CD4-positive, alpha-beta memory T cell (primary cell): ENCODE measurements around the gene TEDC1. TPM values are rescaled to one million over a fixed set of nuclear protein-coding genes. Genes with fewer than 3 reads are reported as not detected.

Experiments
- CTCF ChIA-PET: fragments of 350-600 bp; sonication (Branson Sonifier 250); formaldehyde crosslinking; loops from one replicate; lab custom pipeline; 2021; ENCODE audit warnings: inconsistent platforms; ENCODE audit not compliant: partially characterized antibody; lab: Charles Lee
- POLR2A ChIA-PET: fragments of 350-600 bp; sonication (Branson Sonifier 250); formaldehyde crosslinking; loops from one replicate; lab custom pipeline; 2021; ENCODE audit not compliant: partially characterized antibody; lab: Charles Lee
- DNase-seq, 5 donors: peaks; one replicate each; pipeline versions ENCODE4 v3.0.0 to v3.0.0-alpha.2; 2020 to 2022; ENCODE audit warnings: mixed read lengths in 1 of 5
- H3K27ac ChIP-seq: one replicate; pipeline ENCODE4 v1.7.0; 2013; ENCODE audit warnings: low read depth, low read length
- H3K27me3 ChIP-seq: 2 replicates; pipeline ENCODE4 v1.7.0; 2013; ENCODE audit warnings: mild to moderate bottlenecking, low read length, moderate library complexity; ENCODE audit not compliant: insufficient read depth
- H3K36me3 ChIP-seq: 2 replicates; pipeline ENCODE4 v1.7.0; 2013; ENCODE audit warnings: mild to moderate bottlenecking, low read length, moderate library complexity; ENCODE audit not compliant: insufficient read depth
- H3K4me1 ChIP-seq: 2 replicates; pipeline ENCODE4 v1.7.0; 2013; ENCODE audit warnings: mild to moderate bottlenecking, low read length, moderate library complexity; ENCODE audit not compliant: insufficient read depth
- H3K4me3 ChIP-seq, 2 donors: one replicate each; pipeline ENCODE4 v1.7.0; 2013; ENCODE audit warnings: low read length in 2 of 2, mild to moderate bottlenecking in 1 of 2
- H3K9me3 ChIP-seq, 2 donors: one replicate each; pipeline ENCODE4 v1.7.0; 2013; ENCODE audit warnings: low read length in 2 of 2, control low read depth in 1 of 2; ENCODE audit not compliant: control insufficient read depth in 1 of 2
- H3K27ac Mint-ChIP-seq, 7 donors: one replicate each; pipeline ENCODE4 v1.8.0; 2020 to 2021; ENCODE audit warnings: mixed read lengths in 7 of 7, mild to moderate bottlenecking in 6 of 7, inconsistent platforms in 3 of 7, moderate library complexity in 3 of 7
- H3K27me3 Mint-ChIP-seq, 2 donors: one replicate each; pipeline ENCODE4 v1.8.0; 2020 to 2021; ENCODE audit warnings: mixed read lengths in 2 of 2
- H3K36me3 Mint-ChIP-seq, 2 donors: one replicate each; pipeline ENCODE4 v1.8.0; 2020 to 2021; ENCODE audit warnings: mixed read lengths in 2 of 2, inconsistent platforms in 1 of 2, mild to moderate bottlenecking in 1 of 2
- H3K4me1 Mint-ChIP-seq, 4 donors: one replicate each; pipeline ENCODE4 v1.8.0; 2020 to 2021; ENCODE audit warnings: mixed read lengths in 4 of 4, mild to moderate bottlenecking in 1 of 4
- H3K4me3 Mint-ChIP-seq, 8 donors: one replicate each; pipeline ENCODE4 v1.8.0; 2020 to 2021; ENCODE audit warnings: mixed read lengths in 8 of 8, mild to moderate bottlenecking in 7 of 8, moderate library complexity in 6 of 8, inconsistent platforms in 3 of 8
- H3K9me3 Mint-ChIP-seq, 8 donors: one replicate each; pipeline ENCODE4 v1.8.0; 2020 to 2021; ENCODE audit warnings: mixed read lengths in 8 of 8, mild to moderate bottlenecking in 5 of 8, inconsistent platforms in 3 of 8, moderate library complexity in 1 of 8
- intact Hi-C: fragments of 100-400 bp; cut with micrococcal nuclease; formaldehyde crosslinking; loops from one replicate; pipeline ENCODE4 v1.15.1; 2023
- polyA plus RNA-seq, 2 donors: library from polyadenylated mRNA; unstranded; fragments of 300-500 nt; fragmentation: Illumina TruSeq; gene quantifications; one replicate each; pipeline ENCODE4 v1.2.3, GENCODE V29; 2021
- total RNA-seq, 2 experiments: library from RNA; stranded (reverse); gene quantifications; one replicate each; pipeline ENCODE4 v1.2.3, GENCODE V29; 2021

Gene TEDC1
- total and polyA plus RNA-seq, 4 experiments from 2014 or later, result 10.2 to 30.2 (median 17.9) TPM

- H3K36me3 Mint-ChIP-seq, result peaks cover 0 to 4% of the 10 kb centered on the region in 2 donors
- POLR2A ChIA-PET, result interaction anchor here (0.9 to 6.3 kb wide), 4 partner anchors 10 to 376 kb away, joined by 3 to 47 read pairs (median 4); partner anchors contain the start of gene TEDC1
- intact Hi-C loops, result no loop called here
- H3K4me3 ChIP-seq, result no peak overlapping the region
- CTCF ChIA-PET, result interaction anchor here (1.0 to 1.3 kb wide), 4 partner anchors 9 to 101 kb away, joined by 3 to 4 read pairs (median 4); no protein-coding TSS in a partner anchor
- H3K4me1 ChIP-seq, result peaks cover 26% of the 10 kb centered on the region
- H3K4me3 Mint-ChIP-seq, result no peak overlapping the region
- H3K27ac Mint-ChIP-seq, result no peak overlapping the region
- H3K9me3 Mint-ChIP-seq, result peaks cover 0 to 2% (median 0%) of the 10 kb centered on the region in 8 donors
- peaks cover 0 to 10% (median 5%) of the 10 kb centered on the region in 4 donors for H3K4me1 Mint-ChIP-seq
- no peaks in the 10 kb centered on the region for H3K9me3 ChIP-seq
- no peaks in the 10 kb centered on the region for H3K27me3 ChIP-seq
- no peak overlapping the region for H3K27ac ChIP-seq
- H3K27me3 Mint-ChIP-seq, result no peaks in the 10 kb centered on the region
- no peaks in the 10 kb centered on the region for H3K36me3 ChIP-seq
- DNase-seq, result no peak
These were observed 19.7 kb upstream of the TEDC1 start for GRCh38 chr14:105471297-105471821.

DNA sequence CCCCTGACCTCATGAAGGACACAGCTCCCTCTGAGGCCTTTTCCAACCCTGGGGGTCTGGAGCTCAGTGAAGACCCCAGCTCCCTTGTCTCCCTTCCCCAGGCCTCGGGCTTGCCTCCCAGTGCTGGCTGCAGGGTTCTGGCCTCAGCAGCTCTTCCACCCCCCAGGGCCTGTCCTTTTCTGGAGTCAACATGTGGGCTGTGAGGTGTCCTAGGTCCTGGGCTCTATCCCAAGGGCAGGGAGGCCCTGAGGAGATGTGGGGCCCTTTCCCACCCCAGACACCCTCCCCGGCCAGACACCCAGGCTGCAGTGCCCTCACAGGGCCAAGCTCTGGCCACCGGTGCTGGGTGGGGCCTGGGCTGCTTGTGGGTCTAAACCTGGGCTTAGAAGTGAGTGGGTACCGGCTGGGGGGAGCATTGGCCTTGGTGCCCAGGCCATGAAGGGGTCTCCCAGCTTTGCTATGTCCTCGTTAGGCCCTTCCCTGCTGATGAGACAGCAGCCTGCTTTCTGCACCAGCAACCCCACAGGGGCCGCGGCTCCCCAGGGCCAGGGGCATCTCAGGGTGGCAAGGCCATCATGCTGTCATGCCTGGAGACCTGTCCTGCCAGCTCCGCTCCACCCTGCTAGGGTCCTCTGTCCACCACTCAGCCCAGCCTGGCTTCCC is 19.1 kb upstream of the TEDC1 start:
- no peaks in the 10 kb centered on the region for H3K9me3 ChIP-seq
- ChIA-PET POLR2A (interaction anchor here (0.9 to 6.3 kb wide), 4 partner anchors 9 to 376 kb away, joined by 3 to 47 read pairs (median 4); partner anchors contain the start of gene TEDC1), CTCF (interaction anchor here (0.5 to 1.2 kb wide), 4 partner anchors 18 to 101 kb away, joined by 3 to 4 read pairs (median 4); no protein-coding TSS in a partner anchor)

DNA sequence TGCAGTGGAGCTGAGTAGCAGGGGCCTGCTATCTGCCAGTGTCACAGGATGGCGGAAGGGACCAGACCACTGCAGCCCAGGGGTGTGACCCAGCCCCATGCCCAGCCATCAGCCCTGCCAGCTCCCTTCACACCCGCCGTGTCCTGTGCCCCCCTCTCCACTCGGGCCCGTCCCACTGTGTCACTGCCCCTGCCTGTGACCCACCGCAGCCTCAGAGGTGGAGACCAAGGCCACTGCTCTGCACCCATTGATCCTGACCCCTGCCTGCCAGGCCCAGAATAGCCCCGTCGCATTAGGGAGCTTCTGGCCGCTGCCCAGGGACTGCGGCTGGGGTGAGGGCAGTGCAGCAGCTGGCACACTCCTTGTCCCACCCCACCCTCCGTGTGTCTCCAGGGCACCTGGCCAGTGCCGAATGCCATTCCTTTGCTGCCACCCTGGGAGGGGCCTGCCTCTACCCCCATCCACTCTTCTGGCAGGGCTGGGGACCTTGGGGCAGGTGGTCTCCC is 18.5 kb upstream of the TEDC1 start:
- H3K4me3 Mint-ChIP-seq, result no peak overlapping the region
- CTCF ChIA-PET, result interaction anchor here (0.5 to 1.2 kb wide), 3 partner anchors 50 to 102 kb away, joined by 3 to 4 read pairs (median 3); no protein-coding TSS in a partner anchor

More for the DNA sequence above, 19.1 kb upstream of the TEDC1 start:
- peak overlapping the region in 2 of 7 donors; percentile 48 to 65 for H3K27ac Mint-ChIP-seq
- H3K4me1 Mint-ChIP-seq, result peaks cover 2 to 16% (median 7%) of the 10 kb centered on the region in 4 donors
- no peaks in the 10 kb centered on the region for H3K27me3 Mint-ChIP-seq
- H3K4me3 Mint-ChIP-seq, result no peak overlapping the region
- Histone ChIP-seq H3K27ac (no peak overlapping the region), H3K36me3 (no peaks in the 10 kb centered on the region), H3K4me1 (peaks cover 32% of the 10 kb centered on the region), H3K4me3 (no peak overlapping the region), H3K27me3 (no peaks in the 10 kb centered on the region)
- peaks cover 0 to 2% (median 0%) of the 10 kb centered on the region in 8 donors for H3K9me3 Mint-ChIP-seq
- intact Hi-C loops, result no loop called here
- peaks cover 0 to 3% of the 10 kb centered on the region in 2 donors for H3K36me3 Mint-ChIP-seq
- DNase-seq, result no peak

DNA sequence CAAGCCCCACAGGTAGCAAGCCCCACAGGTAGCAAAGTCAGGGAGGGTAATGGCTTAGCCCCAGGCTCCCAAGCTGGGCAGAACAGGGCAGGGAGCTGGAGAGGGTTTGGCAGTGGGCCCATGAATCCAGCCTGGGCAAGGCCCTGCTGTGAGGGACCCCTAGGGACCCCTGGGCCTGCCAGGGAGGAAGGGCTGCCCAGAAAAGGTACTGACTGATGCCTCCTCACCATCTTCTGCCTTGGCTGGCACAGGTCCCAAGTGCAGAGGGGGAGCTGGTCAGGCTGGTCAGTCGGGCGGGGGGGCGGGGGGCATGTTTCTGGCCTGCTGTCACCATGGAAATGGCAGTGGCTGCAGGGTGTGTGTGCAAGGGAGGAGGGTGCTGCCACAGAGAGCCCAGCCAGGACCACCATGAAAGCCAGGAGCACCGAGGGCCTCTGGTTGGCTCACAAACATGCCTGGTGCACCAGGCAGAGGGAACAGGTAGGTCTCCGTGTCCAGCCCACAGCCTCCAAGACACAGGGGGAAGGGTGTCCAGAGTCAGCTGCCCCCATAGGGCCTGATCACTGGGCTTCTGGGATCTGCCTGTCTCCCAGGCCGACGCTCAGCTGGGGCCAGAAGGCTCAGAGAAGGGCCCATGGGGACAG is 17.9 kb upstream of the TEDC1 start:
- Mint-ChIP-seq H3K4me3 (peak overlapping the region in 7 of 8 donors; percentile 54 to 86 (median 76)), H3K4me1 (peaks cover 7 to 24% (median 12%) of the 10 kb centered on the region in 4 donors), H3K27me3 (no peaks in the 10 kb centered on the region), H3K9me3 (peaks cover 0 to 2% (median 0%) of the 10 kb centered on the region in 8 donors), H3K36me3 (peaks cover 0 to 2% of the 10 kb centered on the region in 2 donors), H3K27ac (peak overlapping the region in 4 of 7 donors; percentile 15 to 68 (median 56))
- CTCF ChIA-PET, result interaction anchor here (1.0 kb wide), 1 partner anchor 17 kb away, joined by 3 read pairs; no protein-coding TSS in a partner anchor
- intact Hi-C loops, result no loop called here
- Histone ChIP-seq H3K9me3 (no peaks in the 10 kb centered on the region), H3K4me3 (peak overlapping the region in 1 of 2 donors; percentile 61), H3K27ac (peak overlapping the region; percentile 66), H3K27me3 (no peaks in the 10 kb centered on the region), H3K36me3 (no peaks in the 10 kb centered on the region), H3K4me1 (peaks cover 38% of the 10 kb centered on the region)
- POLR2A ChIA-PET, result interaction anchor here (0.7 to 6.3 kb wide), 6 partner anchors 10 to 69 kb away, joined by 3 to 47 read pairs (median 5); partner anchors contain the start of genes CRIP1 and TEDC1
- DNase-seq, result no peak

More for the DNA sequence above, 18.5 kb upstream of the TEDC1 start:
- peaks cover 7 to 22% (median 12%) of the 10 kb centered on the region in 4 donors for H3K4me1 Mint-ChIP-seq
- Histone ChIP-seq H3K9me3 (no peaks in the 10 kb centered on the region), H3K4me1 (peaks cover 38% of the 10 kb centered on the region), H3K4me3 (no peak overlapping the region), H3K27me3 (no peaks in the 10 kb centered on the region), H3K36me3 (no peaks in the 10 kb centered on the region), H3K27ac (no peak overlapping the region)
- intact Hi-C loops, result no loop called here
- no peak for DNase-seq
- H3K36me3 Mint-ChIP-seq, result peaks cover 0 to 3% of the 10 kb centered on the region in 2 donors
- POLR2A ChIA-PET, result interaction anchor here (0.9 to 6.3 kb wide), 5 partner anchors 9 to 377 kb away, joined by 3 to 47 read pairs (median 5); partner anchors contain the start of gene TEDC1
- H3K27ac Mint-ChIP-seq, result peak overlapping the region in 3 of 7 donors; percentile 22 to 65 (median 53)
- no peaks in the 10 kb centered on the region for H3K27me3 Mint-ChIP-seq
- H3K9me3 Mint-ChIP-seq, result peaks cover 0 to 2% (median 0%) of the 10 kb centered on the region in 8 donors

DNA sequence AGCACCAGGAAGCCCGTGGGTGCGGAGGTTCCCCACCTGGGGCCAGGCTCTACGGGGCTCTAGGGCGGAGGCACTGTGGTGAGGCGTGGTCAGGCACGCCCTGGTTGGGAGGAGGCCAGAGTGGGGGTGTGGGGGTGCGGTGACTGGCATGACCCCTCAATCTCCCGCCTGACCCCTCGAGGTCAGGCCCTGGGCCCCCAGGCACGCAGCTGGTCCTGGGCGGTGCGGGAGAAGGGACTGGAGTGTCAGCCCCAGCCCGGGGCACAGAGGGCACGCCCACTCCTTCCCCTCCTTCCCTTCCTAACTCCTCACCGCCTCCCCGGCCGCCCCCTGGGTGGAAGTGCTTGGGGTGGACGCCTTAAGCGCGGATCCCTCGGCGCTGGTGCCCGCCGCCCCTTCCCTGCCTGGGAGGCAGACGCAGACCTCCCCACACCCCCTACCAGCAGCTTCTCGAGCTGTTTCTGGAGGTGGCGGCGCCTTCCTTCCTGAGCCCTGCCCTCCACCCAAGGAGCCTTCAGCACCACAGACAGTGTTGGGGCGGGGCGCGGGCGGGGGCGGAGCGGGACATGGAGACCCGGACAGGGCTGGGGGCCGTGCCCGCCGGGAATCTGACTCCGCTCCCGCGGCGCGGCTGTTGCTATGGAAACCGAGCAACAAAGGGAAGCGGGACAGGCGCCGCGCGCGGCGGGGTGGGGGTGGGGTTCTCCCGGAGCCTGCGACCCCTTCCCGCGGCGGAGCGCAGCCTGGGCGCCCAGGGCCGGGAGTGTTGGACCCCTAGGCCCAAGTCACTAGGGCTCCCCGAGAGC is 17.2 kb upstream of the TEDC1 start:
- peak overlapping the region; percentile 41 to 86 (median 62) for H3K27ac Mint-ChIP-seq
- peaks cover 38% of the 10 kb centered on the region for H3K4me1 ChIP-seq
- POLR2A ChIA-PET, result interaction anchor here (0.7 to 6.3 kb wide), 6 partner anchors 9 to 70 kb away, joined by 3 to 47 read pairs (median 5); partner anchors contain the start of genes CRIP1 and TEDC1

More for the DNA sequence above, 17.2 kb upstream of the TEDC1 start:
- Histone ChIP-seq H3K9me3 (no peaks in the 10 kb centered on the region), H3K27me3 (no peaks in the 10 kb centered on the region), H3K27ac (peak overlapping the region; percentile 66), H3K36me3 (no peaks in the 10 kb centered on the region), H3K4me3 (peak overlapping the region; percentile 36 to 61)
- Mint-ChIP-seq H3K36me3 (peaks cover 0 to 2% of the 10 kb centered on the region in 2 donors), H3K27me3 (no peaks in the 10 kb centered on the region), H3K9me3 (peaks cover 0 to 2% (median 0%) of the 10 kb centered on the region in 8 donors), H3K4me1 (peaks cover 7 to 24% (median 12%) of the 10 kb centered on the region in 4 donors), H3K4me3 (peak overlapping the region; percentile 69 to 86 (median 76))
- CTCF ChIA-PET, result interaction anchor here (1.0 kb wide), 1 partner anchor 16 kb away, joined by 3 read pairs; no protein-coding TSS in a partner anchor
- peak; percentile 68 to 92 (median 71) for DNase-seq
- intact Hi-C loops, result loop anchor here (2.0 kb wide), 1 partner anchor 17 kb away; the partner anchor contains the start of gene TEDC1
